GM18867 (cell line): ENCODE results near the gene PPP3CA.

Experiments
- ATAC-seq: cut with Tn5 transposase; IDR thresholded peaks from one replicate; pipeline ENCODE4 v1.9.1; 2021; ENCODE audit warnings: mild to moderate bottlenecking, moderate library complexity; ENCODE audit not compliant: unreplicated experiment

The PPP3CA gene

GRCh38 chr4:101289306-101289705 lies 58.0 kb downstream of the PPP3CA start:
- no peak for ATAC-seq

GRCh38 chr4:101288365-101289145 lies 58.8 kb downstream of the PPP3CA start:
- ATAC-seq = no peak

GRCh38 chr4:101287324-101287723 lies 60.0 kb downstream of the PPP3CA start:
- ATAC-seq = no peak

GRCh38 chr4:101286663-101287062 lies 60.7 kb downstream of the PPP3CA start:
- ATAC-seq = no peak

DNA sequence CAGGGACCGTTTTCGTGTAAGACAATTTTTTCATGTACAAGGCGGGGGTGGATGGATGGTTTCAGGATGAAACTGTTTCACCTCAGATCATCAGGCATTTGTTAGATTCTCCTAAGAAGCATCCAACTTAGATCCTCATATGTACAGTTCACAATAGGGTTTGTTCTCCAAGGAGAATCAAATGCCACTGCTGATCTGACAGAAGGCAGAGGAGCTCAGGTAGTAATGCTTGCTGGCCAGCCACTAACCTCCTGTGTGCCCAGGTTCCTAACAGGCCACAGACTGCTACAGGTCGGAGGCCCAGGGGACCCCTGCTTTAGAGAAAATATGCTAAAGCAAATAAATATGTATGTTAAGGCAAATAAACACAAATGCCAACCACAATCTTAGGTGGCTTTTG lies 61.3 kb downstream of the PPP3CA start:
- no peak for ATAC-seq

DNA sequence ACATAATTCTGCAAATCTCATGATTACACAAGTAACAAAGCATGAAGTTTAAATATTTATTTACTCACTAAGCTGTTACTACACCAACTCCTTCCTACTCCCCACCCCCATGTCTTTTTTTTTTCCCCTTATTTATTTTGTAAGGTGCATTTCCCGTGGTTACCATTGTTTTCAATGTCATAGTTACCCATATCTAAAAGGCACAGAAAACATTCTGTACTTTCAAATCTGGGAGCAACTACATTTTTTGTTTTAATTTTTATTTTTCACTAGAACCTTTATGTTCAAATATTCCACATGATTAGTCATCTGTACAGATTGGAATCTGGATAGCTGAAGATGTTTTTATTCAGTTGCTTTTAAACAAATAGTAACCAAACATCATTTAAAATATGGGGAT lies 62.8 kb downstream of the PPP3CA start:
- ATAC-seq = no peak

DNA sequence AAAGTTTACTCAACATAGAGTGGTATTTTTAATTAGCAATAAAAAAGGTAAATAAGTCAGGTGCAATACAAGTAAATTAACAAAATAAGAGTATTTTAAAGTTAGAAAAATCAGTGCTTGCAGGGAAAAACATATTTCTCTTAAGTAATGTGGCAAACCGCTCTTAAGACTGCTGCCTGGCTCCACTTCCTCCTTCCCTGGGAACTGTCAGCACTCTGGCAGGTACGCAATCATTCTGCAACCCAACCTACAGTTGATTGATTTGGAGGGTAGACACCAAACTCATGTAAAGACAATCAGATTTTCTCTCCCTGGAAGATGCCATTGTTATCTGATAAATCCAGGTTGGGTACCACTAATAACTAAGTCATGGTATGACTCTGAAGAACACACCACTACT lies 63.9 kb downstream of the PPP3CA start:
- ATAC-seq = no peak

GRCh38 chr4:101282076-101282844 lies 65.1 kb downstream of the PPP3CA start:
- no peak for ATAC-seq

DNA sequence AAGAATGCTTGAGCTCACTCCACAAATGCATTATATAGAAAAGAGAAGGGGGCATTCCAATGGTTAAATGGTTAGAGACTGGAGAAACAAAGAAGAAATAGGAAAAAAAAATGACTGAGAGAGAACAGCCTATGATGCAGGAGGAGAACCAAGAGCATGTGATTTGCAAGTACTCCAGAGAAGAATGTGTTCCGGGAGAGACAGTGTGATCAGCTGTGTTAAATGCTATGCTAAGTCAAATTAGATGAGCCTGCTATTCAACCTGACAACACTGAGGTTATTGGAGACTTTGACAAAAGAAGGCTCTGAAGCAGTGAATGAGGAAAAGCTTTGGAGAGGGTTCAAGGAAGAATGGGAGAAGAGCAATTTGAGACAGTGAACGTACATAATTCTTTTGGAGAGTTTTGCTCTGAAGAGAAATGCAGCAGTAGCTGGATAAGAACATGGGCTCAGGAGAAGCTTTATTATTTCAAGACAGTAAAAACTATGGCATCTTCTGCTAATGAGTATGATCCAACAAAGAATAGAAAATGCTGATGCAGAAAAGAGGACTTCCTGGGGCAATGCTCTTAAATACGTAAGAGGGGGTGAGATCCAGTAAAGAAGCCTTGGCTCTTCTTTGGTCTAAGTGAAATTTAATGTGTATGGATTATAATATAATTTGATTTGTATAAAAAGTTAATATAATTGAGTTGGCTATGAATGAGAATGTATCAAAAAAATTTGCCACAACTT lies 66.3 kb downstream of the PPP3CA start:
- no peak for ATAC-seq

GRCh38 chr4:101279377-101279871 lies 67.9 kb downstream of the PPP3CA start:
- peak; percentile 56 for ATAC-seq

DNA sequence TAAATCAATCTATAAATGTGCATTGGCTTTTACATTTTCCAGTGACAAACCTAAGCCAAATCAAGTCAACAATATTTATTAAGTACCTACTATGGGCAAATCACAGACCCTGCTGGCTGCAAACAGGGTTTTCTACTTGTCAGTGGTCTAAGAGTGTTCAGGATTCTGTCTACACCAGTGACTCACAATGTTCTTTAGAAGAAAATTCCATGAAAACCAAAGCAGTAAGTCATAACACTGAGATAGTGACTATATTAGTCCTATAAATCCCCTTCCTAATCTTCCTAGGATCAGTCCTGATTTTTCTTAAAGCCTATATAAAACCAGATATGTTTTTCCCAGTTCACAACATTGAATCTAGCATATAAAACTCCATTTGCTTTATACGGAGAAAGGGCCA lies 69.7 kb downstream of the PPP3CA start:
- no peak for ATAC-seq

DNA sequence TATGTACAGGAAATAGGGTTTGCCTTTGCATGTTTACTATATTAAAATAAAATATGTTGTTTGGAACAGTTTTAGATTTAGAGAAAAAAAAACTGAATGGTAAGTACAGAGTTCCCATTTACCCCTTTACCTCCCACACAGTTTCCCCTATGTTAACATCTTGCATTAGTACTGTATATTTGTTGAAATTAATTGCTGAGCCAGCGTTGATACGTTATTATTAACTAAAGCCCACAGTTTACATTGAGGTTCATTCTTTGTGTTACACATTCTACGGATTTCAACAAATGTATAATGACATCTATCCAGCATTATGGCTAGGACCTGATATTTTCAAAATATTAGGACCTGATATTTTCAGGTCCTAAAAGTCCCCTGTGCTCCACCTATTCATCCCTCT lies 70.7 kb downstream of the PPP3CA start:
- no peak for ATAC-seq

DNA sequence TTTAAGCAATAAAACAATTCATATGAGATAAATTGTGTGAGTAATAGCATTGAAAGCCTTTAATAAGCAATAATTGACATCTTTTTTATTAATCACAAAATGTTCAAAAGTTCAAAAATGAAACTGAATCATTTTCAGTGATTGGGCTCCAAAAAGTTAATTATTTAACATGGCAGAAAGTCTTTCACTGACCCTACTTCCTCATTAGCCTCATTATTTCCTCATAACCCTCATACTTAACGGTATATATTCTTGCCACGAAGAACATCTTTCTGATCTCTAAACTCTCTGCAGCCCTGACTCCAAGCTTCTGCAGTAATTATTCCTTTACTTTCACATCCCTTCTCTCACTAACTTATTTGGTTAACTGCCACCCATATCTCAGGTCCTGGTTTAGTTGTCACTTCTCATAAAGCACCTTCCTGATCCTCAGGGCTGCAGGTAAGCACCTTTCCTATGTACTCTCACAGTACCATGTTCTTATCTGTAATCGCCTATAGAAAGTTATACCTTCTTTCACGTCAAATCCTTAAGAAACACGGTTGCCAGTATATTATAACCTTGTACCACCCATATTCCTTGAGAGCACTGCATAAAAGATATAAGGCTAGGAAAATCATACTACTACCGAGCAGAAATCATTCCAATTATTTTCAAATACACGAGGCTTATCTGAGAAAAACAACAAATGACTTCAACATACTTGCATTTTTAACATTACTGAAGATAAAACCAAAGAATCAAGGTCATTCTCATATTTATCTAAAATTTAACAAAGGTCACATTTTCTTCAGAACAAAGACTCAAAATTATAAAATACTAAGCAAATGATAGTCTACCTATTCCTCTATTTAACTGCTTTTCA lies 72.2 kb downstream of the PPP3CA start:
- no peak for ATAC-seq

DNA sequence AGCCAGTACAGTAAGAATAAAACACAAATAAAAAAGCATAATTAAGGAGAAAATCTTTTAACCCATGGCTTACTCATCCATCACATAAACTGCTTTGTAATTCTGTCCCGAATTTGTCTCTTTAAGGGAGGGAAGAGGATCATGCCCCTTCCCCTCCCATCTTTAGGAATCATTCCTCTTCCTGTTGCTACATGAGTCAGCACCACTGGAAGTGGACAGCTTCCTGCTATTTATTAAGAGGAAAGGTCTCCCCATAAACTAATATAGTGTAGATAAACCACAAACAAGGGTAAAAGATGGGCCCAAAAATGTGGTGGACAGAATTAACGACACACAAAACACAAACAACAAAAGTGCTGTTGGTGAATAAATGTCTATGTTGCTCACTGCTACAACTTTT lies 75.8 kb downstream of the PPP3CA start:
- ATAC-seq = no peak

DNA sequence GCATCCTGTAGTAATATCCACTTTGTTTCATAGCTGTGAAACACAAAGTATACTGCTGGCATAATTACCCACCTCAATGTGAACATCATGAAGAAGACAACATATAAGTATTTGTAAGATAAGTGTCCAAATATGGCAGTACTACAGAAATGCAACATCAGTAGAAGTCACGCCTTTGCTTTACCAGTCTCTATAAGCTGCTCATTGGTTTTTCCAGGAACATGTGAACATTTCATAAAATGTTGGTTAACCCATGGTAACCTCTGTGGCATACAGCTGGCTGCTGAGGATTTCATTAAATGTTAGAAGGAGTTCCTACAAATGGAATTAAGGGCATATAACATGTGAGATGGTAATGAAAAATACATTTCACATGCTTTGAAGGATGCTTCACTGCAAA lies 77.6 kb downstream of the PPP3CA start:
- ATAC-seq = no peak

DNA sequence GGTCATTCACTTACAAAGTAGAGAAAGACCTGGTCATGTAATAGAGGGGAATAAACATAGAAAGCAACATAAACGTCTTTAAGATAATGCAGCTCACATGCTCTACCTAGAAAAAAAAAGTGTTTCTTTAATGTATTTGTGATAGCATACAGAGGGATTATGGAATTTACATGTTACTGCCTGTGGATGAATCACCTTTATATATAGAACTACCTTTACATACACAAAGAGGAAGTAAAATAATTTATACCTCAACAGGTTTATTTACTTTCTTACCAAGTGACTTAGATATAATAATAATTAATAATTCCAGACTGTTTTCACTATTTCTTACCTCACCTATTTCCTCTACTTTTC lies 81.5 kb downstream of the PPP3CA start:
- ATAC-seq = no peak

DNA sequence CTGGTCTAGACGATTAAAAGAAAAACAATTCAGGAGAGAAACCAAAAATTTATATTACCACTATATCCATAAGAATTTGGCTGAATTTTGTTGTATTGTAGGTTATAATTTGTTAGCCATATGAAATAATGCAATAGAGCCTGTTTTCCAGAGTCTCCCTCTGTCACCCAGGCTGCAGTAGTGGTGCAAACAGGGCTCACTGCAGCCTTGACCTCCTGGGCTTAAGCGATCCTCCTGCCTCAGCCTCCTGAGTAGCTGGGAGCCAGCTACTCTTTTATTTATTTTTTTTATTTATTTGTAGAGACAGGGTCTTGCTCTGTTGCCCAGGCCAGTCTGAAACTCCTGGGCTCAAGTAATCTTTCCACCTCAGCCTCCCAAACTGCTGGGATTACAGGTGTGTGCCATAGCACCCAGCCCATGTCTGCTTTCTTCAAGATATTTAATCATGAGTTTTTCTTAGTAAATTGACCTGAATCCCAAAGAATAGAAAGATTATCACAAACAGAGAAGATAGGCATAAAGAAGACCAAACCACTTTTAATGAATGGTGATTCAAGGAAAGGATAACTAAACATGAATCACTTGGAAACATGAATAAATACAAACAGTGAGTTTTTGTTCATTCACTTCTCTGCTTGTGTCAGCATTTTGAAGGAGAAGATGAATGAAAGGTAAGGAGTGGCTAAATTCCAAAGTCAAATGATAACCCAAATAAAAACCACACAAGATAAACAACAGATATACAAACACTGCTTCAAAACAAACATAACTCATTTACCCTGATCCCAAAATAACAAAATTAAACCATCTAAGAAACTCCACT lies 82.1 kb downstream of the PPP3CA start:
- ATAC-seq = no peak

DNA sequence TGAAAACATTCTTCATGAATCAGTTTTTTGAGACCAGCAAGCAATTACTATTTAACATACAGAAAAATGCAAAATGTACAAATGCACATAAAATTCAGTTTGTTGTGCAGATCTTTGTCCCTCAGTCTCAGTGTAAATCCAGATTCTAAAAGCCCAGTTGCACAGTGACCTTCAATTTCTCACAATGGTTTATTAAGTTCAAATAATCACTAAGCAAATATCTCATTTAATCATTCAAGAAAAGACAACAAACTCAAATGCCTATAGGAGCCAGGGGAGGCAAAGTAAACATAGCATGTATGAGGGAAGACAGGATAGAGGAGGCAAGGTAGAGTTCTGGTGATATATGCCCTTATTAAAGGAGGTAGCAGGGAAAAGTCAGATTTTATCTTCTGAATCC lies 82.8 kb downstream of the PPP3CA start:
- ATAC-seq = no peak

GRCh38 chr4:101262683-101263082 lies 84.6 kb downstream of the PPP3CA start:
- no peak for ATAC-seq

DNA sequence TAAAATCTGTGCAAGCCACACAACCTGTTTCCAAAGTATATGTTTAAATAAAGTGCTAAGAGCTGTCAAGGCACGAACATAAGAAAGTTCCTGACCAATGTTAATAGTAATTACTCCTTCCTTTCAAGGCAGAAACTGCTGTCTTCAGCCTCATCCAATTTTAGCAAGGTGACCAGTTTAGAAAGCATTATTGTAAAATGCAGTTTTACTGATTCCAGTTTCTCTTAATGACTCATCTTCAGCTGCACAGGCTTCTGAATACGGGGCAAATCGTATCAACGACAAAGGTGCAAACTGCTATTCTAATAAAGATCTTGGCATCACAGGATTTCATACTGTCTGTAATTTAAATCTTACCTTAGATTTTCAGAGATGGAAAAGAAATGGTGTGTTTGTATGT lies 87.5 kb downstream of the PPP3CA start:
- ATAC-seq = peak; percentile 95
